Osteocyte (in vitro differentiated cells): ENCODE measurements around the gene PHACTR1. TPM values are rescaled to one million over a fixed set of nuclear protein-coding genes. Genes with fewer than 3 reads are reported as not detected.

Experiments used
- DNase-seq: peaks from one replicate; pipeline ENCODE4 v3.0.0; 2021; ENCODE audit warnings: mixed read lengths; ENCODE audit not compliant: unreplicated experiment; ENCODE audit errors: extremely low spot score
- H3K27ac Mint-ChIP-seq: one replicate; pipeline ENCODE4 v1.8.0; 2021; ENCODE audit warnings: mild to moderate bottlenecking, mixed read lengths; ENCODE audit not compliant: unreplicated experiment
- H3K27me3 Mint-ChIP-seq: one replicate; pipeline ENCODE4 v1.8.0; 2021; ENCODE audit warnings: mixed read lengths; ENCODE audit not compliant: unreplicated experiment
- H3K36me3 Mint-ChIP-seq: one replicate; pipeline ENCODE4 v1.8.0; 2021; ENCODE audit warnings: mixed read lengths; ENCODE audit not compliant: unreplicated experiment
- H3K4me1 Mint-ChIP-seq: one replicate; pipeline ENCODE4 v1.8.0; 2021; ENCODE audit warnings: mixed read lengths; ENCODE audit not compliant: unreplicated experiment
- H3K4me3 Mint-ChIP-seq: one replicate; pipeline ENCODE4 v1.8.0; 2021; ENCODE audit warnings: mild to moderate bottlenecking, moderate library complexity, mixed read lengths; ENCODE audit not compliant: unreplicated experiment
- H3K9me3 Mint-ChIP-seq: one replicate; pipeline ENCODE4 v1.8.0; 2021; ENCODE audit warnings: mixed read lengths; ENCODE audit not compliant: unreplicated experiment
- total RNA-seq: library from RNA; stranded (reverse); gene quantifications from 2 replicates; pipeline ENCODE4 v1.2.1, GENCODE V29; 2021
- TF ChIP-seq, protein P1 (sequence below): fragments of 200-600 bp; sonication (generic); IDR thresholded peaks from 2 replicates; pipeline ENCODE4 v1.5.0; 2021; ENCODE audit warnings: antibody characterized with exemption, mild to moderate bottlenecking, moderate library complexity

The PHACTR1 gene
- total RNA-seq, 1 donor from 2014 or later, result 1.0 TPM

DNA sequence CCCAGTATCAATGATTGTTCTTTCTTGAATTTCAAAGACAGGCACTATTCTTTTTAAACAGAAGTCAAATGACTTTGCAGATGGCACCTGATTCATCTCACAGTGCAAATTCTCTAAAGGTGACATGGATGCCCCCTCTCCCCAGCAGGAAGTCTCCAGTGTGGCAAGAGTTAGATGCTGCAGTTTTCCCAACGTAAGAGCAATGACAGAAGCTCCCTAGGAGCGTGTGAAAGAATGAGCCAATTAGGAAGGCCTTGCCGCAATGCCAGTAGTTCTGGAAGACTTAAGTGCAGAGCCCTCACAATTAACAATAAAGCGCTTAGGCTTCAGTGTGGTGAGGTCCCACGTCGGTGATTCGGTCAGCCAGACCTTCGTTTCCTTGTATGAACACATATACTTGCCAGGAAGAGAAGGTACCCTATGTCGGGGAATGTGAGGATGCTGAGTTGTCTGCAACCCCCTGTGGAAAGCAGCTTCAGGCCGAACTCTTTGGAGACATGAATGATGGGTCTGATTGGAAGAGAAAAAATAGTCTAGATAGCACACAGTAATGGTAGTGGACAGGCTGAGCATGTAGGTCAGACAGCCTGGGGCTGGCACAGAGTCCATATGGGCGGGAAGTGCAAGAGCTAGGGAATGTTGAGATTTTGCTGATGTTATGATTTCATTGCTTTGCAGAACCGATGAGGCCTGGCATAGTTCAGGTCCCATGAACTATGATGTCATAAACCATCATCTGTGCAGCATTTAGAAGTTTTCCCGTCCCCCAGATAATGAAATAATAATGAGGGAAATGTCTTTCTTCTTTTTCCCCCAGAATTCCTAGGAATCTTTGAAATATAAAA is 132.6 kb downstream of the PHACTR1 start:
- Mint-ChIP-seq H3K27me3 (no peaks in the 10 kb centered on the region), H3K4me1 (no peaks in the 10 kb centered on the region)

DNA sequence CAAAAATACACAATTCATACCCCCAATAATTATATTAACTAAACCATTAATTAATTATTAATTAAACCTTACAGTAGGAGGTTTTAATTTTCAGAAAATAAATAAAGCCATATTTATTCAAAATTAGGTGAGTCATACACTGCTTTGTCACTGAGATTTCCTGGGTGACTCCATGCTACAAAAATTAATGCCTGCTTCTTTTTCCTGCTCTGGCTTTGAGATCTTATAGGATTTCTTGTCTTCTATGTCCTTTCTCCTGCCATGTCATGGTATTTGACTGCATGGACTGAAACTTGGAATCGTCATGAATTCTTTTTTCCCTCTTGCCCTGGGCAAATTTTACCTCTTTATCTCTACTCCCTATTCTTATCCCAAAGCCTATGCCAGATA is 133.2 kb downstream of the PHACTR1 start:
- H3K27me3 Mint-ChIP-seq, result no peaks in the 10 kb centered on the region
- no peaks in the 10 kb centered on the region for H3K36me3 Mint-ChIP-seq
- no peak overlapping the region for H3K4me3 Mint-ChIP-seq
- no peak overlapping the region for H3K27ac Mint-ChIP-seq
- no peak for DNase-seq
- H3K9me3 Mint-ChIP-seq, result no peaks in the 10 kb centered on the region
- H3K4me1 Mint-ChIP-seq, result no peaks in the 10 kb centered on the region
- TF ChIP-seq, protein P1, sequence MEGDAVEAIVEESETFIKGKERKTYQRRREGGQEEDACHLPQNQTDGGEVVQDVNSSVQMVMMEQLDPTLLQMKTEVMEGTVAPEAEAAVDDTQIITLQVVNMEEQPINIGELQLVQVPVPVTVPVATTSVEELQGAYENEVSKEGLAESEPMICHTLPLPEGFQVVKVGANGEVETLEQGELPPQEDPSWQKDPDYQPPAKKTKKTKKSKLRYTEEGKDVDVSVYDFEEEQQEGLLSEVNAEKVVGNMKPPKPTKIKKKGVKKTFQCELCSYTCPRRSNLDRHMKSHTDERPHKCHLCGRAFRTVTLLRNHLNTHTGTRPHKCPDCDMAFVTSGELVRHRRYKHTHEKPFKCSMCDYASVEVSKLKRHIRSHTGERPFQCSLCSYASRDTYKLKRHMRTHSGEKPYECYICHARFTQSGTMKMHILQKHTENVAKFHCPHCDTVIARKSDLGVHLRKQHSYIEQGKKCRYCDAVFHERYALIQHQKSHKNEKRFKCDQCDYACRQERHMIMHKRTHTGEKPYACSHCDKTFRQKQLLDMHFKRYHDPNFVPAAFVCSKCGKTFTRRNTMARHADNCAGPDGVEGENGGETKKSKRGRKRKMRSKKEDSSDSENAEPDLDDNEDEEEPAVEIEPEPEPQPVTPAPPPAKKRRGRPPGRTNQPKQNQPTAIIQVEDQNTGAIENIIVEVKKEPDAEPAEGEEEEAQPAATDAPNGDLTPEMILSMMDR, result no peak

More for the DNA sequence above, 132.6 kb downstream of the PHACTR1 start:
- DNase-seq, result no peak
- Mint-ChIP-seq H3K9me3 (no peaks in the 10 kb centered on the region), H3K36me3 (no peaks in the 10 kb centered on the region), H3K27ac (no peak overlapping the region), H3K4me3 (no peak overlapping the region)
- TF ChIP-seq, protein P1, result no peak

DNA sequence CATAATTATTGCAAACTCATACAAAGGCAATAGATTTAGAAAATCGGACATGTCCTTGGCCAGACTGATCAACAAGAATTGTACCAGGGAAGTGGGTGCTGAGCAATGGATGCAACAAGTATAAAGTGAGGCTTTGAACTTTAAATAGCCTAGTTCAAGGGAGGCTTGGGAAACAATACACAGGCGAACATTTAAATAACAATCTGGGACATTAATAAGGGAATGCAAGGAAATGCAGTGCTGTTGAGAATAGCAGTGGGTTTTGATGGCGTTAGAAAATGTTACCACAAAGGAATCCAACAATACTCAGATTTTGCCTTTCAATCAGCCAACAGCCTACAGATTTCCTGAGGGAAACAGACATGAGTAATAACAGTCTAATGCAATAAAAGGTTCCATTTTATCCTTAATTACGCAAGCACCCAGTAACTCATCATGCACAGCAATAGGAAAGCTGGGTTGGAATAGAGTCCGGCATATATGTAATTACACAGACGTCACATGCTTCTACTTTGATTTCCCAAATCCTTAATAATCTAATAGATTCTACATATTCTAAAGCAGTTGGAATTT is 134.6 kb downstream of the PHACTR1 start:
- Mint-ChIP-seq H3K4me1 (no peaks in the 10 kb centered on the region), H3K4me3 (no peak overlapping the region), H3K27me3 (no peaks in the 10 kb centered on the region), H3K27ac (no peak overlapping the region), H3K36me3 (no peaks in the 10 kb centered on the region), H3K9me3 (no peaks in the 10 kb centered on the region)
- TF ChIP-seq, protein P1, result no peak
- no peak for DNase-seq

DNA sequence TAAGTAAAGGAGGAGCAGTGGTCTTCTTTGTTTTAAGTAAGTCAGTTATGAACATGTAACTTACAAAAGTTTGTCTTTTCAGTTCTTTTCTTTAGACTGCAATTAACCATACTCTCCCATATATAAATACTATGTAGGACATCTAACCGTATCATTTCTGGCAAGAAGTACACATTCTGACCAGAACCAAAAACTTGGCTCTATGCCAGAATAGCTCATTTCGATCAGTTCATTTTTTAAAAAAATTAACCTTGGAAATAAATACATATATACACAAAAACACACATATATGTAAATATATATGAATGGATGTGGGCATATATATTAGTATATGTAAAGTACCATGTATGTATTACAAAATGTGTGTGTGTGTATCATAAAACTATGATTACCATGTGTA is 145.0 kb downstream of the PHACTR1 start:
- Mint-ChIP-seq H3K27me3 (peaks cover 2% of the 10 kb centered on the region), H3K27ac (no peak overlapping the region), H3K4me1 (no peaks in the 10 kb centered on the region), H3K36me3 (no peaks in the 10 kb centered on the region), H3K4me3 (no peak overlapping the region), H3K9me3 (no peaks in the 10 kb centered on the region)
- DNase-seq, result no peak
- TF ChIP-seq, protein P1, result no peak

DNA sequence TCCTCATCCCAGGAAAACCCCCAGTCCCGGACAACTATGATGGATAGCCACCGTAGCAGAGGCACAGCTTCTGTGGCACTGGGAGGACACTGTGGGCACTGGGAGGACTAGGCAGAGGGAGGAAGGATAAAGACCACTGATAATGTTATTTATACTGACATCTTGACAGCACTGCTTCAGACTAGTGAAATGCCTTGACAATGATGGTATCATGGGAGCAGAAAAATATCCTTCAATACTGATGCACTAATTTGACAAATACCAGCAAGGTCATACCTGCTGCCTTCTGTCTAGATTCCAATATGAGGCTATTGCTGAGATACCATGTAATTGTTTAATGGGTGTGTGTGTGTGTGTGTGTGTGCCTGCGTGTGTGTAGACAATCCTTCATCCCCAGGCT is 148.6 kb downstream of the PHACTR1 start:
- H3K9me3 Mint-ChIP-seq, result no peaks in the 10 kb centered on the region
- no peak overlapping the region for H3K27ac Mint-ChIP-seq
- H3K4me1 Mint-ChIP-seq, result no peaks in the 10 kb centered on the region
- TF ChIP-seq, protein P1, result no peak
- no peak overlapping the region for H3K4me3 Mint-ChIP-seq
- H3K36me3 Mint-ChIP-seq, result no peaks in the 10 kb centered on the region
- H3K27me3 Mint-ChIP-seq, result peaks cover 3% of the 10 kb centered on the region
- DNase-seq, result no peak
